NT2/D1 (cell line): ENCODE data around the gene POLR2A.

Source experiments
- DNase-seq: peaks from one replicate; pipeline ENCODE4 v3.0.0-alpha.2; 2011; ENCODE audit warnings: low read depth, low spot score
- H3K27me3 ChIP-seq: 2 replicates; pipeline ENCODE4 v1.6.0; 2011; ENCODE audit warnings: mild to moderate bottlenecking; ENCODE audit not compliant: insufficient read length, insufficient read depth
- H3K36me3 ChIP-seq: 2 replicates; pipeline ENCODE4 v1.6.1; 2011; ENCODE audit warnings: mild to moderate bottlenecking, low read length, mixed read lengths; ENCODE audit not compliant: insufficient read depth, insufficient read length
- H3K4me1 ChIP-seq: 2 replicates; pipeline ENCODE4 v1.5.1; 2011; ENCODE audit not compliant: insufficient read depth, insufficient read length
- H3K4me3 ChIP-seq: 2 replicates; pipeline ENCODE4 v1.5.1; 2011; ENCODE audit warnings: low read depth; ENCODE audit not compliant: insufficient read length
- H3K9ac ChIP-seq: 2 replicates; pipeline ENCODE4 v1.6.0; 2011; ENCODE audit warnings: low read depth; ENCODE audit not compliant: insufficient read length
- H3K9me3 ChIP-seq: 2 replicates; pipeline ENCODE4 v1.5.1; 2011; ENCODE audit warnings: mild to moderate bottlenecking, low read length; ENCODE audit not compliant: insufficient read depth
- SUZ12 ChIP-seq: IDR thresholded peaks from 2 replicates; pipeline ENCODE4 v1.6.1; 2011; ENCODE audit not compliant: insufficient read length, insufficient read depth; ENCODE audit errors: extremely low read depth
- YY1 ChIP-seq: IDR thresholded peaks from 2 replicates; pipeline ENCODE4 v1.6.1; 2011; ENCODE audit not compliant: insufficient read length, insufficient read depth
- ZNF274 ChIP-seq: IDR thresholded peaks from 2 replicates; pipeline ENCODE4 v1.6.1; 2011; ENCODE audit warnings: mild to moderate bottlenecking, low read depth, low read length

Gene POLR2A

DNA sequence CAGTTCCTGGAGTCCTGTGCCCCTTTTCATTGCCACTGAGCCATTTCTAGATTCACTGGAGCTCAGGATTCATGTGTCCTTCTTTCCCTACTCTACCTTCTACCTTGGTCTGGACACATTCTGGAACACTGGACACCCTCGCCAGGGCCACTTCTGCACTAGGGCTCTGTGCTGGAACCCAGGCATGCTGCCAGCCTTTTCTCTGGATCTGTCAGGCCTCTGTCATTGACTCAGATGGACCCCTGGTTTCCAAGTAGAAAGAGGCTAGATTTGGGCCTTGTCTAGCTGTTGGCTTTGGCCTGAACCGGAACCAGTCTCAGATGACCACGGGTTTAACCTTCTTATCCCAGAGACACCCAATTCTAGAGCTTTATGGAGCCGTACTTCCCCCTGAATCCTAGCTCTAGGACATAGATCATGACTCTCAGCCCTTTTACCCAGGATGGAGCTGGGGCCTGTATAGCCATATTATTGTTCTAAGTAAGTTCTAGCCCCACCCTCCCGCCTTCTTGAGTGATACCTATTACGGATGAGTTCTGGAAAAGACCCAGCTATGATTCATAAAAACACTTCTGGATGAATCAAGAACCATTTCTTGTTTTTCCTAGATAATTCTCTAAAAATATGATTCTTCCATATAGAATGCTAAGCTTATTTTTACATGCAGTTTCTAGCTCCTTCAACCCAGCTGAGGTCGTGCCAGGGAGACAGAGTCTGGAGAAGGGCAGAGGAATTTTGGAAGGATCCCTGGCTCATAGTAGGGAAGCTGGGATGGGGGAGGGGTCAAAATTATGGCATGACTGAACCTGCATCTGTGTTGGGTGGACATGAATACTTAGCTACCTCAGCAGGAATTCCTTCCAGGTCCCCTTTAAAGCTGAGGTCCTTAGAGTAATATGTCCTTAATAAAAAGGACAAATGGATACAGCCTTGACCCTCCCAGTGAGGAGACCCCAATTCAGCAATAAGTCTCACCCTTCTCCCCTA is 40.4 kb upstream of the POLR2A start:
- peaks cover 4% of the 10 kb centered on the region for H3K4me1 ChIP-seq
- TF ChIP-seq SUZ12: no peak
- no peak for TF ChIP-seq ZNF274
- TF ChIP-seq YY1: no peak
- H3K27me3 ChIP-seq: peaks cover 39% of the 10 kb centered on the region
- H3K36me3 ChIP-seq: no peaks in the 10 kb centered on the region
- H3K9me3 ChIP-seq: no peaks in the 10 kb centered on the region
- DNase-seq: no peak
- H3K4me3 ChIP-seq: no peak overlapping the region
- H3K9ac ChIP-seq: no peak overlapping the region

DNA sequence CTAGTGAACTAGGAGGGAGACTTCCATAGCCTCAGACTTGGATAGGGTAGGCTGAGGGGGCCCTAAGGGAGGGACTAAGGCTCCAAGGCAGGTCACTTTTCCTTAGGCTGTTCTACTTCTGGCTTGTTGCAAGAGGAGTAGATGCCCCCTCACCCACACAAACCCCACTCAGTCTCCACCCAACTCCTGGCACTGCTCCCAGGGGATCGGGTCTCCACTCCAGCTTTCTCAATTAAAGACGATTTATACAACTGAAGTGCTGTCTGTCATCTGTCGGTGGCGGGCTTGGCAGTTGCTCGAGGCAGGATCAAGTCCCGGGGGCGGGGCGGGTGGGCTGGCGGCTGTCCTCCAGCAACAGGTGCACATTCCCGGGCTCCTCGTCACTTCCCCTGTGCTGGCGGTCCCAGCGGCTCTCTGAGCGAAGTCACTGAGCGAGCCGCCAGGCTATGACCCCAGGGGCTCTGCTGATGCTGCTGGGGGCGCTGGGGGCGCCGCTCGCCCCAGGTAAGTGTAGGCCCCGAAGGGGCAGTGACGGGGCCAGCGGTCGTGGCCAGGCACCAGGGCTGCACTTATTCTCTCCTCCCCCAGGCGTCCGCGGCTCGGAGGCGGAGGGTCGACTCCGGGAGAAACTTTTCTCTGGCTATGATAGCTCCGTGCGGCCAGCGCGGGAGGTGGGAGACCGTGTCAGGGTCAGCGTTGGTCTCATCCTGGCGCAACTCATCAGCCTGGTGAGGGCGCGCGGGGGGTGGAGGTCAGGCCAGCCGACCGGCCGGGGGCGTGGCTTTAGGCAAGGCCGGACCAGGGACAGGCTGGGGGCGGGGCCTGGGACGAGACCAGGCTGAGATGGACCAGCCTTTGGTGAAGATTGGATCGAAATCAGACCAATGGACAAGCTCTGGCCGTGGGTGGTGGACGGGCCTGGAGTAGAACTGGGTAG is 39.2 kb upstream of the POLR2A start, which contains the start of gene CHRNB1:
TSS of gene CHRNB1 (plus strand) at position 380 of the 937 bp plus-strand sequence. CDS start at position 447, 67 bp downstream.
- TF ChIP-seq ZNF274 (no peak), YY1 (no peak), SUZ12 (no peak)
- DNase-seq: no peak
- peak within 1 kb of the TSS; percentile 72 for H3K9ac ChIP-seq
- H3K27me3 ChIP-seq: peaks cover 29% of the 10 kb centered on the region
- peaks cover 4% of the 10 kb centered on the region for H3K4me1 ChIP-seq
- H3K36me3 ChIP-seq: no peaks in the 10 kb centered on the region
- H3K4me3 ChIP-seq: peak within 1 kb of the TSS; percentile 42
- no peaks in the 10 kb centered on the region for H3K9me3 ChIP-seq

DNA sequence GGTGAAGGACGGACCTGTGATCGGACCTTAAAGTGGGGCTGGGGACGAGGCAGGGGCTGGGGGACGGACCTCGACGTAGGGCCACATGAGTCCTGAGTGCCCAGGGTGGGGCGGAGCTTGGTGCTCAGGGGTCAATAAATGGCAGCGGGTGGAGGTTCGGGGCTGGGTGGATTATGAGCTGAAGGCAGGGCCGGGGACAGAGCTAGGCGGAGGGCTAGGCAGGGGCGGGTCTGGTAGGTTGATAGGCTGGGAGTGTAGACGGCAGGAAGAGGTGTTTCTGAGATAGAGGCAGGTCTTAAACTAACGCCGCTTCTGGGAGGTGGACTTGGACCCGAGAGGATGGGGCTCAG is 38.6 kb upstream of the POLR2A start:
- peaks cover 29% of the 10 kb centered on the region for H3K27me3 ChIP-seq
- DNase-seq: no peak
- H3K4me3 ChIP-seq: peak overlapping the region; percentile 42
- peaks cover 4% of the 10 kb centered on the region for H3K4me1 ChIP-seq
- TF ChIP-seq YY1 (no peak), ZNF274 (no peak), SUZ12 (no peak)
- peak overlapping the region; percentile 50 for H3K9ac ChIP-seq
- H3K9me3 ChIP-seq: no peaks in the 10 kb centered on the region
- no peaks in the 10 kb centered on the region for H3K36me3 ChIP-seq

DNA sequence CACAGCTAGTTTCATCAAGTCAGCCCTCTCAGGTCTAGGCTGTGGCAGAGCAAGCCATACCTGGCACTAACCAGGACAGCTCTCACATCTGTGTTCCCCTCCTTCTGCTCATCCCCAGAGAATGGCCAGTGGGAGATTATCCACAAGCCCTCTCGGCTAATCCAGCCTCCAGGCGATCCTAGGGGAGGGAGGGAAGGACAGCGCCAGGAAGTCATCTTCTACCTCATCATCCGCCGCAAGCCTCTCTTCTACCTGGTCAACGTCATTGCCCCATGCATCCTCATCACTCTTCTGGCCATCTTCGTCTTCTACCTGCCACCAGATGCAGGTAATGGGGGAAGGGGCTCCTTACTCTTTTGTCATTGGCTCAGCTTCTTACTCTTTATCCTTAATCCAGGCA is 35.7 kb upstream of the POLR2A start:
- TF ChIP-seq ZNF274: no peak
- TF ChIP-seq YY1: no peak
- no peak for TF ChIP-seq SUZ12
- H3K4me3 ChIP-seq: no peak overlapping the region
- no peak for DNase-seq
- no peak overlapping the region for H3K9ac ChIP-seq
- peaks cover 2% of the 10 kb centered on the region for H3K4me1 ChIP-seq
- H3K27me3 ChIP-seq: peaks cover 12% of the 10 kb centered on the region
- H3K36me3 ChIP-seq: no peaks in the 10 kb centered on the region
- no peaks in the 10 kb centered on the region for H3K9me3 ChIP-seq

DNA sequence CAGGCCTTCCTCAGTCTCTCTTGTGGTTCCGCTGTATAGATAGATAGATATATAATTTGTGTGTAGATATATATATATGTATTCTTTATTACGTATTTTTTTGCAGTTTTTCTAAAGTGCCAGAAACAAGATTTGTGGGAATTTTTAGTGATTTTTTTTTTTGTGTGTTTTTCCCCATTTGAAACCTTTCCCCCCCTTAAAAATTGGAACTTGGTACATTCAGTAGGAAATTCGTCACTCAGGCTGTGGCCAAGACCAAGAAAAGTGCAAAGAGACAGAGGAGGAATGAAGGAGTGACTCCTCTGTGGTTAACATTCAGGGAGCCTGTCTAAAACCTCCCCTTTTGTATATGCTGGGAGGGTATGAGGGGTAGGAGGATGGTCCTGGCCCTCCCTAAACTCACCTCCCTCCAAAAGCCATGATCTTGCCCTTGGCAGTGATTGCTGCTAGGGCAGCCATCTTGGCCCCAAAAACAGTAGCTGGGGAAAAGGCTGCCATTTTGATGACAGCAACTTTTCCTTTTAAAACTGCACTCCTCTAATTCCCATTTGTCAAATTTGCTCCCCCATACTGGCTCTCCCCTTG is 24.1 kb upstream of the POLR2A start:
- Histone ChIP-seq H3K9me3 (no peaks in the 10 kb centered on the region), H3K4me3 (no peak overlapping the region), H3K9ac (no peak overlapping the region), H3K36me3 (peaks cover 18% of the 10 kb centered on the region), H3K4me1 (peaks cover 10% of the 10 kb centered on the region), H3K27me3 (no peaks in the 10 kb centered on the region)
- no peak for DNase-seq
- no peak for TF ChIP-seq SUZ12
- no peak for TF ChIP-seq YY1
- no peak for TF ChIP-seq ZNF274

DNA sequence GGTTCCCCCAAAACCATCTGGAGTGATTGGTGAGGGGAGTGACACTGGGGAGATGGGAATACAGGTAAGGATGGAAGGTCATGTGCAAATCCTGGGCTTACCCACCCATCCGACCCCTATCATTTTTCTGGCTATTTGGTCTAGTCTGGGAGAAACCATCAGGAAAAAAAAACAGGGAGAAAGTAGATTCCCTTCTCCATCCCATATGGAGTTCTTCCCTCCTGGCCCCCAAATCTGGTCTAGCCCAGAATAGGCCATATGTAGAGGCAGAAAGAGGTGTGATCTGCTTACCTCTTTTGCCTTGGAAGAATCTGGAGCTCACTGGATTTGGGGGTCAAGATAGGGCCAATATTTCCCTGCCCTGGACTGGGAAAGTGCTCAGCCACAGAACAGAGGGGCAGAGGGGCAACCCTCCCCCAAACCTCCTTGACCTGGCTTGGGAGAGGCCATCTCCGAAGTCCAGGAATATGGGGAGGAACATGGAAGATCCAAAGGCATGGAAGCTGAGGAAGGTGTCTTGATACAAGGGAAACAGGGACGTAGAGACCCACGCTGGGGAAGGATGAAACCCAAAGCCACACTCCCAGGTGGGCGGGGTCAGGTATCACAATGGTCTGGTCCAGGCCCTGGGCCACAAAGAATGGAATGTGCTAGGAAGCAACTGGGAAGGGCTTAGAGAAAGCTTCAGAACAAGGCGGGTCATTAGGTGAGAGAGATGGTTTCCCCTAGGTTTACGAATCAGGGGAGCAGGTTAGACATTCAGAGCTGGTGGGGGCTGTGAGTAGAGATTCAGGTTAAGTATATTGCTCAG is 23.1 kb upstream of the POLR2A start:
- Histone ChIP-seq H3K9ac (no peak overlapping the region), H3K9me3 (no peaks in the 10 kb centered on the region), H3K4me3 (no peak overlapping the region), H3K4me1 (peaks cover 13% of the 10 kb centered on the region), H3K36me3 (peaks cover 22% of the 10 kb centered on the region), H3K27me3 (no peaks in the 10 kb centered on the region)
- no peak for DNase-seq
- TF ChIP-seq ZNF274: no peak
